ENCODE results near the gene MAP3K10. TPM values are rescaled to one million over a fixed set of nuclear protein-coding genes. Genes with fewer than 3 reads are reported as not detected.

The MAP3K10 gene
- polyA plus RNA-seq, 1 donor from 2014 or later = 18.3 TPM

- H3K79me2 ChIP-seq (replicated peaks; ENCODE audit: insufficient read depth, low read length) = no peaks in the 10 kb centered on the region
- H3K36me3 ChIP-seq (ENCODE audit: insufficient read depth, low read length) = no peaks in the 10 kb centered on the region
- TF ChIP-seq CTCF (IDR thresholded peaks at IDR 0.05; ENCODE audit: poor library complexity, severe bottlenecking) (no peak), TAF1 (IDR thresholded peaks at IDR 0.05; ENCODE audit: low read depth) (no peak), EP300 (conservative IDR thresholded peaks at IDR 0.05; ENCODE audit: poor library complexity, severe bottlenecking) (no peak), RAD21 (conservative IDR thresholded peaks at IDR 0.05) (no peak), POLR2AphosphoS5 (IDR thresholded peaks at IDR 0.05) (no peak), SMC3 (conservative IDR thresholded peaks at IDR 0.05; ENCODE audit: poor library complexity) (no peak), EZH2 (IDR thresholded peaks at IDR 0.05; ENCODE audit: borderline replicate concordance, insufficient read depth, low read length, poor library complexity, severe bottlenecking) (no peak), REST (IDR thresholded peaks at IDR 0.05; ENCODE audit: borderline replicate concordance) (no peak)
- no peaks in the 10 kb centered on the region for H3K9me3 ChIP-seq (ENCODE audit: low read length)
- H3K4me2 ChIP-seq (ENCODE audit: low read length) = no peak overlapping the region
- no peaks in the 10 kb centered on the region for H3K9me2 ChIP-seq (ENCODE audit: insufficient read depth, low read length)
- no peaks in the 10 kb centered on the region for H3F3A ChIP-seq (ENCODE audit: insufficient read depth, low read length, poor library complexity, severe bottlenecking)
- no peak overlapping the region for H2AFZ ChIP-seq (ENCODE audit: low read depth, low read length)
- no peaks in the 10 kb centered on the region for H4K20me1 ChIP-seq (ENCODE audit: insufficient read depth)
- no peak overlapping the region for H3K9ac ChIP-seq (ENCODE audit: low read length)
- no peak overlapping the region for H3K4me3 ChIP-seq (ENCODE audit: low read length)
- no peaks in the 10 kb centered on the region for H3K27me3 ChIP-seq (ENCODE audit: insufficient read depth, low read depth, low read length)
- H3K27ac ChIP-seq (ENCODE audit: low read length) = no peak overlapping the region
Measured at GRCh38 chr19:40235238-40236025, 44.2 kb downstream of the MAP3K10 start.

- Histone ChIP-seq H3K79me2 (replicated peaks; ENCODE audit: insufficient read depth, low read length) (no peaks in the 10 kb centered on the region), H3K9ac (ENCODE audit: low read length) (no peak overlapping the region), H3K9me2 (ENCODE audit: insufficient read depth, low read length) (no peaks in the 10 kb centered on the region), H3K27me3 (ENCODE audit: insufficient read depth, low read depth, low read length) (no peaks in the 10 kb centered on the region), H3F3A (ENCODE audit: insufficient read depth, low read length, poor library complexity, severe bottlenecking) (no peaks in the 10 kb centered on the region), H3K4me2 (ENCODE audit: low read length) (no peak overlapping the region), H3K27ac (ENCODE audit: low read length) (no peak overlapping the region), H3K36me3 (ENCODE audit: insufficient read depth, low read length) (no peaks in the 10 kb centered on the region), H3K4me3 (ENCODE audit: low read length) (no peak overlapping the region), H4K20me1 (ENCODE audit: insufficient read depth) (no peaks in the 10 kb centered on the region), H3K9me3 (ENCODE audit: low read length) (no peaks in the 10 kb centered on the region), H2AFZ (ENCODE audit: low read depth, low read length) (no peak overlapping the region)
- TF ChIP-seq EP300 (conservative IDR thresholded peaks at IDR 0.05; ENCODE audit: poor library complexity, severe bottlenecking) = no peak
- TF ChIP-seq EZH2 (IDR thresholded peaks at IDR 0.05; ENCODE audit: borderline replicate concordance, insufficient read depth, low read length, poor library complexity, severe bottlenecking) = no peak
- no peak for TF ChIP-seq RAD21 (conservative IDR thresholded peaks at IDR 0.05)
- no peak for TF ChIP-seq REST (IDR thresholded peaks at IDR 0.05; ENCODE audit: borderline replicate concordance)
- no peak for TF ChIP-seq CTCF (IDR thresholded peaks at IDR 0.05; ENCODE audit: poor library complexity, severe bottlenecking)
Measured at GRCh38 chr19:40236026-40236355, 44.8 kb downstream of the MAP3K10 start.

All from neural cell (in vitro differentiated cells).